Inflammatory macrophage treated with lipopolysaccharide for 1 hour (primary cell): Measurements from ENCODE around the gene DTNBP1.

Source experiments
- DNase-seq, 2 donors: peaks; one replicate each; pipeline ENCODE4 v3.0.0-alpha.2; 2020 to 2022

DTNBP1 gene

DNA sequence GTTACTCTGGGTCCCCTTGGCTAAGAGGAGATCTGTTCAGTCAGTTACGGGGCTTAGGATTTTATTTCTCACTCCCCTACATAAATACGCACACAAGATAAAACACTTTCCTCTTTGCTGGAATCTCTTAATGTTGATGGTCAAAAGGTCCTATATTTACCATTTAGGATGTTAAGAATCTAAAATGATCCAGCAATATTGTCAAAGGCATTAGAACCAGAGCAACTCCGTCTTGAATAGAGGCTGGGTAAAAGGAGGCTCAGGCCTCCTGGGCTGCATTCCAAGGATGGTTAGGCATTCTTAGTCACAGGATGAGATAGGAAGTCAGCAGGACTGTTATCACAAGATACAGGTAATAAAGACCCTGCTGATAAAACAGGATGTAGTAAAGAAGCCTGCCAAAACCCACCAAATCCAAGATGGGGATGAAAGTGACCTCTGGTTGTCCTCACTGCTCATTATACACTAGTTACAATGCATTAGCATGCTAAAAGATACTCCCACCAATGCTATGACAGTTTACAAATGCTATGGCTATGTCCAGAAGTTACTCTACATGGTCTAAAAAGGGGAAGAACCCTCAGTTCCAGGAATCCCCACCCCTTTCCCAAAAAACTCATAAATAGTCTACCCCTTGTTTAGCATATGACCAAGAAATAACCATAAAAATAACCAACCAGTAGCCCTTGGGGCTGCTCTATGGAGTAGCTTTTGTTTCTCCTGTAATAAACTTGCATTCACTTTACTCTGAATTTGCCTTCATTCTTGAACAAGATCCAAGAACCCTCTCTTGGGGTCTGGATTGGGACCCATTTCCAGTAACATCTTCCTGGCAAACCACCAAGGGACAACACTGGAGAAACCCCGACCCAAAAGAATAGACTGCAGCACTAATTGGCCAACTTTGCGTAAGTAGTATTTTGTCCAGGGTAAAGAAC, 107.5 kb downstream of the DTNBP1 start:
- peak; percentile 58 to 65 for DNase-seq

- DNase-seq = no peak
Measured at GRCh38 chr6:15554728-15555100, 108.1 kb downstream of the DTNBP1 start.

DNA sequence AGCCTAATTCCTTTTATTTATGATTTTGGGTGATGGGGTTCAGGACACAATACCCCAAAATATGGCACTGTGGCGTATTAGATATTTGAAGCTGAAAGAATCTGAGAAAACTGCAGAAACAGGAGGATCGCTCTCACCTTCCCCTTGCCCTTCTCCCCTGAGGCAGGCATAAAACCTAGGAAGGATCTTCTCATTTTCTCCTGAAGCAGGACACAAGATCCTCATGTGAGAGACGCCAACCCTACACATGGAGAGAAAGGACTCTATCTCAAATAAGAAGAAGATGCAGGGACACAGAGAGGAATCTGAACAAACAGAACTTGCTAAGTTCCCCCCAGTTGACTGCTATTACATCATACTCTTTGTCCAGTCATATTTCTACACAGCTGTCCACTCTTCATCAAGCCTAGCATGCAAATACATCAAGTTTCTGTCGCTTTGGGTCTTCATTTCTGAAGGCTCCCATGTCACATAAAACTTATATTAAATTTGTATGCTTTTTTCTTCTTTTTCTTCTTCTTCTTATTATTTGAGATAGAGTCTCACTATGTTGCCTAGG, 109.0 kb downstream of the DTNBP1 start:
- DNase-seq = peak; percentile 44 to 58

DNA sequence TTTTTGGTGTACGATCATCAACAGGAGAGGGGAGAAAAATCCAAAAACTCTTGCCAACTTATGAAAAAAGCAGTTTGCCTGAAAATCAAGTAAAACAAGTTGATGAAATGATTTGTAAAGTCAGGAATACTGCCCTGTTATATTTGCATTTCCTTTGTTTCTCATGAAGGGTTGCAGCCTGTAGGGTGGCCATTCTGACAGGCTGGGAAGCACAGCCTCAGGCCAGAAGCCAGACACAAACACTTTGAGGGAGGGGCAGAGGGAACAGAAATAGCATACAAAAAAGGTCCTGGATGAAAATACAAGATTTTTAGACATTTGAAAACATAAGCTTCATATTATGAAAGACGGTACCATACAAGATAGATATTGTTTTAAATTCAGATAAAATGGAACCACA, 109.8 kb downstream of the DTNBP1 start:
- DNase-seq = no peak

DNA sequence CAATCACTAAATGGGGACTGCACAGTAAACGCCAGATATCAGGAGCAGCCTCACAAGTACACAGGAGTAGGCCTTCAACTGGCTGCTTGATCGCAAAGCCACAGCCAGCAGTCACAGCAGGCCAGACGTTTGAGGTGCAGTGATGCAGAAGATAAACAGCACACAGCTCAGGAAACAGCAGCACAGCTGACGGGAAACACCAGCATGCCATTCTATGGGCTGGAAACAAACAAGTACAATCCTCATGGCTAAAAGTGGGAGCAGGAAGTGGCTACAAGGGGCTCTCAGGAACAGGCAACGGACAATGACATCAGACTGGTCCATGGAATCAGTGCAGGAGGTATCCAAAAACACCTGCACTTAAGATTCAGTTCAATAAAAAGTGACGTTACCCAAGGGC, 111.0 kb downstream of the DTNBP1 start:
- no peak for DNase-seq

DNA sequence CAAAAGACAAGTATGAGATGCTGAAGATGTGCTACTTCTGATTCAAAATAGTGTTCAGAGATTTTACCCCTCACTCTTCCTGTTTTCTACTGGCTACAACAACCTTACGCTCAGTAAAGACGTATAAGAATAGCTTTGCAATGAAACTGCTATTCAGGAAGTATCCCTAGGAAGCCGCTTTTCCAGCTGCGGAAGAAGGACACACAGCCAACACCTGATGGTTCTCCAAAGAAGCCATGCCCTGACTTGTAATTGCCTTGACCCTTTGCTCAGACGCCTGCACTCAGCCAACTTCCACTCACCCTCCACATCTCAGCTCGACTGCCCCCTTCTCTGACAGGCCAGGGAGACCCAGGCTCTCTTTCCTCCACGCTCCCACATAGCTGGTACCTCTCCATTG, 111.6 kb downstream of the DTNBP1 start:
- DNase-seq = no peak

DNA sequence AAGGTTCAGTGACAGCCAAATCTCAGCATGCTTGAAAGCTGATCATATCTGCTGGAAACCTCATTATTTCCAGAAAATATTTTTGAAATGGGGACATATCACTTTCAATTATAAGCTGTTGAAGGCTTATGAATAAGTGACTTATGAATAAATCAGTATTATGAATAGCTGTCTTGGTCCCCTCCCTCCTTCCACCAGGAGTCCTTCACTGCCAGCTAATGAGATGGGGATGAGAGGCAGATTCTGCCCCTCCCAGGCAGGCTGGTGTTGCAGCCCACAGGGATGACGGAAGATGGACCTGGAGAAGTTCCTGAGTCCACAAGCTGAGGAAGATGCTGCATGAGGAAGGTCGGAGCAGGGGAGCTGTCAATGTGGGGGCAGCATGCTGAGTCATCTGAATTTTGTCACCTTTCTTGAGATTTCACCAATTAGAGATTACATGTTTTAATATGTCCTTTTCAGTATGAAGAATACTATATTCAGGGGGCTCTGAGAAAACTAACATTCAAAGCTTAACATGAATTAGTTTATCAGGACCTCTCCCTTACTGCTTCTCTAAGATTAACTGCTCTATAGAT, 112.2 kb downstream of the DTNBP1 start:
- no peak for DNase-seq

DNA sequence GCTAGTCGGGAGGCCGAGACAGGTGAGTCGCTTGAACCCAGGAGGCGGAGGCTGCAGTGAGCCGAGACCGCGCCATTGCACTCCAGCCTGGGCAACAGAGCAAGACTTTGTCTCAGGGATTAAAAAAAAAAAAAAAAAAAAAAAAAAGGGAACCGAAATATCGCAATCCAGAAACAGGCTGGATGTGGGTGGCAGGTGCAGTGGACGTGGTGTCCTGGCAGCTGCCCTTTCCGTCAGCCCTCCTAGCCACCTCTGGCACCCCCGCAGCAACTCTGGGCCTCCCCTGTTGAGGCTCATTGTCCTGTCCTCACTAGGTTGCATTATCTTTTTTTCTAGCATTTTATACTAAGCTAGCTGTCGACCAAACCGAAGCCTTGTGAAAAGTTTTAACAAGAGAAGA, 113.5 kb downstream of the DTNBP1 start:
- DNase-seq = no peak

GRCh38 chr6:15547400-15547799, 115.4 kb downstream of the DTNBP1 start:
- no peak for DNase-seq

DNA sequence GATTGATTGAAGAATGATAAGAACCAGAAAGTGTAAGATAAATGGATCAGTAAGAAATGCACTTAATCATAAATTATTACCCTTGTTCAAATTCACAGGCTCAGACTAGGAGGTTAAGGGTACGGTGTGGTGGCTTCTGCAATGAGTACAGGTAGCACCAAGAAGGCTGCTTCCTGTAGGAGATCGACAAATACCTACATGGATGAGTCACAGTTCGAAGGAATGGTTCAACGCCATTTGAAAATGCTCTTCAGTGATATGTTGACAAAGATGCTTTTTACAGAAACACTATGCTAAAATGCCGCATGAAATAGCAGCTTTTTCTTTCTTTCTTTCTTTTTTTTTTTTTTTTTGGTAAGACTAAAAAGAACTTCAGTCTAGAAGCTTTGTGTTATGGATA, 116.2 kb downstream of the DTNBP1 start:
- DNase-seq = no peak

- no peak for DNase-seq
Measured at GRCh38 chr6:15544321-15544900, 118.4 kb downstream of the DTNBP1 start.

GRCh38 chr6:15543332-15543917, 119.4 kb downstream of the DTNBP1 start:
- DNase-seq = peak; percentile 24 to 44

GRCh38 chr6:15539722-15540270, 123.0 kb downstream of the DTNBP1 start:
- DNase-seq = peak; percentile 13 to 25

DNA sequence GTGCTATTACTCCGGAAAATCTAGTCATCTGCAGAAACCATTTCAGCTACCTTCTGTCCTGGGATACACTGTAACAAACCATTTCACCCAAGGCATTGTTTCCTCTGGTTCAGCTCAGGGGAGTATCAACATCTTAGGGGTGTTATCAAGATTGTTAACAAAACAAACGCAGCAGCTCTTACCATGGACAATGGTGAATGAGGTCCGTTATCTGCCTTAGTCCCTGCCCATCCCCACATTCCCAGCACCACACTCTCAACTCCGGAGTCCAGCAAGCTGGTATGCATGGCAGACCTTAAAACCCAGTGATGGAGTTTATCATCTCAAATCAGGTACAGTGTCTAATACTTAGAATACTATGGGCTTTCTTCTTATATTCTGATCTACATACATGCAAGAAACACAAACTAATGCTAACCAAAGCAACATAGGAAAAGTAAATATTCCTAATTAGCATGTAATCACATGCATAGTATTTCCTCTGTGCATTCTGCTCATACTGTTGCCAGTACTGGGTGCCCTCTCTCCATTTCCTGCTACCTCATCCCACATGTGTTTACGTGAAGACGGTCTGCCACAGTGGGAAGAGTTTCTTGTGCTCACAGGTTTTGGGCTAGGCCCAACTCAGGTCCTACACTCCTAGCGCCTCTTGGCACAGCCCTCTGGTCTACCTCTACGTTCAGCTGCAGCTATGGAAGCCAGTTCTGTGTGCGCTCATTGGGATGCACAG, 123.9 kb downstream of the DTNBP1 start:
- DNase-seq = no peak

GRCh38 chr6:15538106-15538505, 124.7 kb downstream of the DTNBP1 start:
- DNase-seq = no peak

GRCh38 chr6:15536198-15536955, 126.5 kb downstream of the DTNBP1 start:
- no peak for DNase-seq

DNA sequence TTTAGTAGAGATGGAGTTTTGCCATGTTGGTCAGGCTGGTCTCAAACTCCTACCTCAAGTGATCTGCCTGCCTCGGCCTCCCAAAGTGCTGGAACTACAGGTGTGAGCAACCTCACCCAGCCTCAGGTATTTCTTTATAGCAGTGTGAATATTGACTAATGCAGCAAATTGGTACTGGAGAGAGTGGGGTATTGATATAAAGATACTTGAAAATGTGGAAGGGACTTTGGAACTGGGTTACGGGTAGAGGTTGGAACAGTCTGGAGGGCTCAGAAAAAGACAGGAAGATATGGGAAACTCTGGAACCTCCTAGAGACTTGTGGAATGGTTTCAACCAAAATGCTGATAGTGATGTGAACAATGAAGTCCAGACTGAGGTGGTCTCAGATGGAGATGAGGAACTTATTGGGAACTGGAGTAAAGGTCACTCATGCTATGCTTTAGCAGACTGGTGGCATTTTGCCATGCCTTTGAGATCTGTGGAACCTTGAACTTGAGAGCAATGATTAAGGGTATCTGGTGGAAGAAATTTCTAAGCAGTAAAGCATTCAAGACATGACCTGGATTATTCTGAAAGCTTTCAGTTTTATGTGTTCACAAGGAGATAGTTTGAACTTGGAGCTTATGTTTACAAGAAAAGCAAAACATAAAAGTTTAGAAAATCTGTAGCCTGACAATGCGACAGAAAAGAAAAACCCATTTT, 127.2 kb downstream of the DTNBP1 start:
- no peak for DNase-seq

DNA sequence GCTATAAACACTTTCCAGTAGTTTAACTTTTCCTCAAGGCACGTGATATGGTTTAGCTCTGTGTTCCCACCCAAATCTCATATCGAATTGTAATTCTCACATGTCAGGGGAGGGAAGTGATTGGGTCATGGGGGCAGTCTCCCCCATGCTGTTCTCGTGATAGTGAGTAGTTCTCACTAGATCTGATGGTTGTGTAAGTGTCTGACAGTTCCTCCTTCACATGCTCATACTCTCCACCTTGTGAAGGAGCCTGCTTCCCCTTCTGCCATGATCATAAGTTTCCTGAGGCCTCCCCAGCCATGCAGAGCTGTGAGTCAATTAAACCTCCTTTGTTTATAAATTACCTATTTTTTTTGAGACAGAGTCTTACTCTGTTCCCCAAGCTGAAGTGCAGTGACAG, 127.9 kb downstream of the DTNBP1 start:
- peak; percentile 68 to 88 for DNase-seq

DNA sequence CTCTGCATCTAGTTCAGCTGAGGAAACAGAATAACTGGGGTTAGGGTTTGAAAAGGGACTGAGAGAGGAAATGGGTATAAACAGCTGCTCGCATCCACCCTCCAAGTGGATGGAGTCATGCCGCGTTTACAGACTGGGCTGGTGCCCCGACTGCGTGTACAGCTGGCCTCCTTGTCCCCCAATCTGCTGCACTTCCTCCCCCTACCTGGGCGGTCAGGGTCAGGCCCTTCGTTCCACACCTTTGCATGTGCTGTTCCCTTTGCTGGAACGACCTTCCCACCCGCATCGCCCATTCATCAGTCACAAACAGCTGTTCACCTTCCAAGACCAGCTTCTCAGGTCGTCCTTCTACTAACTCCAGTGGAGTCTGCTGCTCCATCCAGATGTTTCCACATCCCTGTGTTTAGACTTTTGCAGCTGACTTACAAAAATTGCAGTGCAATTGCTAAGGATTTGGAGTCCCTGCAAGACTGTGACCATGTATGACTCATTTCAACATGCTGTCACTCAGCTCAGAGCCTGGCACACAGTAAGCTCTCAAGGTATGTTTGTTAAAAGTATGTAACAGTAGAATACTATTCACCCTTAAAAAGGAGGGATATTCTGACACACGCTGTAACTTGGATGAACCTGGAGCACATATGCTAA, 129.3 kb downstream of the DTNBP1 start:
- no peak for DNase-seq

- DNase-seq = no peak
Measured at GRCh38 chr6:15531973-15532372, 130.9 kb downstream of the DTNBP1 start.
